Middle frontal gyrus (tissue), 1 donor: Measurements from ENCODE around the gene HOGA1.

Source experiments
- DNase-seq: peaks from one replicate; pipeline ENCODE4 v3.0.0-alpha.2; 2015; ENCODE audit warnings: low spot score; ENCODE audit errors: extremely low spot score

The HOGA1 gene

GRCh38 chr10:97584060-97584797 lies at the start of gene HOGA1:
HOGA1 (plus strand) TSS chr10:97584389; CDS start chr10:97584704, 315 bp downstream.
- DNase-seq, result peak; percentile 45

DNA sequence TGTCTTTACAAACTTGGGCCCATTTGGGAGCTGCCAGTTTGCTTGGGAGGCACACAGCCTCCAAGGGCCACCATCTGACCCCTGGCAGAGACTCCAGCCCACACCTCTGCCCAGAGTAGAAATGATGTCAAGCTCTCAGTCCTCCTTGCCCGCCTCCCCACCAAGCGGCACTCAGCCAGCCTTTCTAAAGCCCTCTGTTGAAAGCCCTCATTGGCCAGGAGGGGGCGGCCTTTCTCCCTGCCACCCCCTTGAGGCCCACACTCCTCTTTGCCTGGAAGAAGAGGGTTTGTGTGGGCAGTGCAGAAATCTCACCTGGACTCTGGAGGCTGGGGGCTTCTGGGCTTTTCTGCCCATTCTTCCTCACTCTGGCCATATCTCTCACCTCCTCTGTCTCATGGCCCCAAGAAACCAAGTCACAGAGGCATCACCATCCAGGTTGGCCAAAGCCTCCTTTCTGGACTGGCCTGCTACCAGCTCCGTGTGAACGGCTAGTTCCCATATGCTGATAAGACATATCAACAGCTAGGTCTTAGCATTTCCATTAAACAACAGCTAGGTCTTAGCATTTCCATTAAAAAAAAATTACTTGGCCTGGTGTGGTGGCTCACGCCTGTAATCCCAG lies 49.3 kb upstream of the HOGA1 start:
- DNase-seq, result no peak

DNA sequence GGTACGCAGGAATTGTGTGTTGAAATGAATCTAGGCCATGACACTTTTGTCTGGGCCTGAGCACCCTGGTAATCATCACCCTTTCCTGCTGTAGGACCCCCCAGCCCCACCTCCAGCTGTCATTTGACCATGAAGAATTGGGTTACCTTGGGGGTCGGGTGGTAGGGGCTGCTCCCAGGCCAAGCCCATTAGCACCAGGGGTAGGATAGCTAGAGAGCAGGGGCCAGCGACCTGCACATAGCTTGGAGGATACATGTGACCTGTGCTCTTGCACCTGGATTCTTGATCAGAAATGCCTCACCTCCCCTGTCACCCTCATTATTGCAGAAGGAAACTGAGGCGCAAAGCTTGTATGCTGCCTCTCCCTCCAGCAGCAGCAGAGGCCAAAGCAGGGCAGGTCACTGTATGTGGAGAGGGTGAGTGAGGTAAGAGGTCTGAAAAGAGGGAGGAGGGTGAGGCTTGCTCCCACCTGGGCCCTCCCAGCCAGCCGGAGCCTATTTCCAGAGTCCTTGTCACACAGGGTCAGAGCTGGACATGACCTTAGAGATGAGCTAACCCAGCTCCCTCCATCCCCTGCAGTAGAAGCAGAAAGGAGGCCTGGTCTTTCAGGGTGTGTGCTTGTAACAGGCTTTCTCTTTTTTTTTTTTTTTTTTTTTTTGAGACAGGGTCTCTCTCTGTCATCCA lies 46.9 kb upstream of the HOGA1 start:
- DNase-seq, result no peak

GRCh38 chr10:97538411-97538810 lies 45.8 kb upstream of the HOGA1 start:
- no peak for DNase-seq

GRCh38 chr10:97538839-97539238 lies 45.4 kb upstream of the HOGA1 start:
- DNase-seq, result no peak

- no peak for DNase-seq
Observed at GRCh38 chr10:97539523-97540200, 44.5 kb upstream of the HOGA1 start.

DNA sequence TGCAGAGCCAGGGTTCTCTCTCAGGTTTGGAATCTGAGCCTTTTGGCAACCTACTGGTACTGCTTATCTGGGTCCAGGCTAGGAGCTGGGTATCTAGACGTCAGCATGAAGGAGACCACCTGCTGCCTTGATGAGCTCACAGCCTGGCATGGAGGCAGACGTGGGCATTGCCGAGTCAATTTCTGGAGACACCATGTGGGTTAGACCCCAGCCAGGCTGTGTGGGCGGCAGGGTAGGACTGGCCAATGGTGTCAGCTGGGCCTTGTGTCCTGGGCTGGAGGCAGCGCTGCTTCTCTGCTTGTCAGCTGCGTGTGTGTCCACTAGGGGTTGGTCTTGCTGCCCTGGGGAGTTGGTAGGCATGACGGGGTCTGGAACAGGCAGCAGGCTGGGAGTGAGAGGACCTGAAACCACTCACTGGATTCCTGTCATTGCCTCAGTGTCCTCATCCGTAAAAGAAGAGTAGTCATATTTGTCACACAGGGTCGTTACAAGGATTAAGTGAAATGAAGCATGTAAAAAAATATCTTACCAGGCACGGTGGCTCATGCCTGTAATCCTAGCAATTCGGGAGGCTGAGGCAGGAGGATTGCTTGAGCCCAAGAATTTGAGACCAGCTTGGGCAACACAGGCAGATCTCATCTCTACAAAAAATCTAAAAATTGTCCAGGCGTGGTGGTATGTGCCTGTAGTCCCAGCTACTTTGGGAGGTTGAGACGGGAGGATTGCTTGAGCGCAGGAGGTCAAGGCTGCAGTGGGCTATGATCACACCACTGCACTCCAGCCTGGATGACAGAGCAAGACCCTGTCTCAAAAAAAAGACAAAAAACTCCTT lies 43.3 kb upstream of the HOGA1 start:
- no peak for DNase-seq

DNA sequence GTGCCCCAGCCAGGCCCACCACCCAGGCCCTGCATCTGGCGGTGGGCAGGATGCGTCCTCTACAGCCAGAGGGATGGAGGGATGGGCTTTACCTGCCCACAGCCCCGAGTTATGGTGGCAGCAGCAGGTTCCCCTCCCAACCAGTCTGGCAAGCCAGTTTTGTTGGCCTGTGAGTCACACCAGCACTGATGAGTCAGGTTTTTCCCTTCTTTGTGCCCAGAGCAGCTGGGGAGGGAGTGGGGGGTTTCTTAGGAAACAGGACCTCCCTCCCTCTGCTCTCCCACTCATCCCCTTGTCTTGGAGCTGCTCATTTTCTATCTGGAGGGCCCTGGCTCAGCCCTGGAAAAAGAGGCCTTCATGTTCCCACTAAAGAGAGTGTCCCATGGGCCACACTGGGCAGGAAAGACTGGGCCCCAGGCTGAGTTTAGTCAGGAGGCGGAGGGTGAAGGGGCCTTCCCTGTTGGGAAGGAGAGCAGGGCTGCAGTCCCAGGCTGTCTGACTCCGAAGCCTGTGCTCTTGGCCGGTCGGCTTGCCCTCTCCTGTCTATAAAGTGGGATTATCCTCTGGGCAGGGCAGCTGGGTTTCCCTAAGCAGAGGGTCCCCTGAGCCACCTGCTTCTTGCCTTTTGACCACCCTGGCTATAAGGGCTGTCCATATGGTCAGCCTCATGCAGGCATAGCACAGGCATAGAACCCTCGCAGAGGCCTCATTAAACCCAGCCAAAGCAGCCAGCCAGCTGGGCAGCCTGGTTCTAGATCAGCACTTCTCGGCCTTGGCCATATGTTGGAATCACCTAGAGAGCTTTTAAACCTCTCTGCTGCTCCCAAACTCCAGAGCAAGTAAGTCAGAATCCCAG lies 41.8 kb upstream of the HOGA1 start:
- peak; percentile 6 for DNase-seq

GRCh38 chr10:97543025-97543546 lies 41.1 kb upstream of the HOGA1 start:
- peak; percentile 76 for DNase-seq

GRCh38 chr10:97546456-97547270 lies 37.5 kb upstream of the HOGA1 start:
- DNase-seq, result no peak

DNA sequence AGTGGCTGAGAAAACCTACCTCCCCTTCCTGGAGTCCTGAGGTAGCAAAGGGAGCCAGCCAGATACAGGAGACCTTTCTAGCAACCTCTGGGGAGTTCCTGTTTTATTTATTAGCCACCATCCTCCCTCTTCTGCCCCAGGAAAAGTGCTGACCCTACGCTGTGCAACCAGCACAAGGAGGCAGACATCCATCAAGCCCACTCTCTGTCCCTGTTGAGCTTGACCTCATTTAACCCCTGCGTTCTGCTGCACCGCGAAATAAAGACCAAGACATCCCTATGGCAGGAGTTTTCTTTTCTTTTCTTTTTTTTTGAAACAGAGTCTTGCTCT lies 37.0 kb upstream of the HOGA1 start:
- DNase-seq, result no peak

DNA sequence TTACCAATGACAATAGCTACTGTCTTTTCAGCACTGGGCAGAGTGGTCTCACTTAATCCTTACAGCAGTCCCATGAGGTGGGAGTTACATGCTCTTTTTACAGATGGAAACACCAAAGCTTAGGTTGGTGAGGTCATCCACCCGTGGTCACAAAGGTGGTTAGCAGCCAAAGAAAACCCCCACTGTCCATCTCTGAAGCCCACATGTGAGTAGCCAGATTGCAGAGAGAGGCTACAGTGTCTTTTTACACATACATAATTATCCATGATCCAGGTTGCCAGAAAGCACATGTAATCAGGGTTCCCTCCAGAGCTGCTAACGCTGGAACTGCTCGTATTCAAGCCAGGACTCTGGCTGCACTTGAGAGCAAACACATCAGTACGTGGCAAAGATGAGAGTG lies 36.2 kb upstream of the HOGA1 start:
- DNase-seq, result no peak

- no peak for DNase-seq
Observed at GRCh38 chr10:97548828-97549455, 35.2 kb upstream of the HOGA1 start.

DNA sequence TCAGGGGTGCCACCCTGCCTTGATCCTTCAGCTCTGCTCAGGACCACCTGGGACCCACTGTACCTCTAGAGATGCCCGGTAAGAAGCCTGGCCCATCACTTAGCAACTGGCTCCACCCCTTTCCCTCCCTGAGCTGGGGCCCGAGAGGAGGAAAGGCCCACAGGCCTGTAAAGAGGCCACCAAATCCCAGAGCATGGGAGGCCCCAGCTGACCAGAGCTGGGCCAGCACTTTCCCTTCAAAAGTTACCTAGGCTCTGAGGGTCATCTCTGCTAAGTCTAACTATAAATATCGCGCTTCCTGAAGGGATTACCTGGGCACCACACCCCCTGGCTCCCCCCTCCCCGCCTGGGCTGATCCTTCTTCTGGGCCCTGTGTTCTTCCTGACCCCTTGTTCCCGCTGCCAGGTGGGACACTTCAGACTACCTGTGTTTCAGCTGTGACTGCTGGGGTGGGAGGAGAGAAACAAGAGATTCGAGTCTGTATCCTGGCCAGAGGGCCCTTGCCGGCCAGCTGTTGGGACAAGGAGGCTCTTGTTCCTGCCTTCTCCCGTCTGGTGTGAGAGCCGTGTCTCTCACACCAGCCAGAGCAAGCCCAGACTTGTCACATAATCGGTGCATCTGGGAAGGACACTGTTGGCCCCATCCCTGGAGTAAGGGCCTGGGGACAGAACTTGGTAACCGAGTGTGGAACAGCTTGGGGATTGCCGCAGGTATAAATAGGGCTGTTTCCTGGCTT lies 34.4 kb upstream of the HOGA1 start:
- peak; percentile 11 for DNase-seq

GRCh38 chr10:97550336-97551149 lies 33.6 kb upstream of the HOGA1 start:
- DNase-seq, result no peak

DNA sequence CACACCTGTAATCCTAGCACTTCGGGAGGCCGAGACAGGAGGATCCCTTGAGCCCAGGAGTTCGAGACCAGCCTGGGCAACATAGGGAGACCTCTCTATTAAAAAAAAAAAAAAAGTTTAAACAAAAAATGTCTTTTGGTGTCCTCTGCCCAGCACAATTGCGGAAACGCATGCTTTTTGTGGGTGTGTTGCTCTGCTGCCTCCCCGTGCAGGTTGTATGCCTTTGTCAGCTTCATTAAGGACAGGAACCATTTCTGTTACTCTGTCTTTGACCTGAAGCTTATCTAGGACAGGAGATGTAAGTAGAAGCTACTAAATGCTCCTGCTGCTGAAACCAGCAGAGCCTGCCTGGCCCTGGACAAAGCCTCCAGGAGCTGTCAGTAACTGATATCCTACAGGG lies 32.9 kb upstream of the HOGA1 start:
- no peak for DNase-seq

- peak; percentile 26 for DNase-seq
Observed at GRCh38 chr10:97553575-97554031, 30.6 kb upstream of the HOGA1 start.
